Hematopoietic multipotent progenitor cell treated with erythropoietin and hydrocortisone succinate and interleukin-3 and kit ligand, for 17 days (in vitro differentiated cells): ENCODE measurements around the gene AATF.

Experiments
- DNase-seq: peaks from one replicate; pipeline ENCODE4 v3.0.0-alpha.2; 2015; ENCODE audit warnings: low spot score

Gene AATF, protein sequence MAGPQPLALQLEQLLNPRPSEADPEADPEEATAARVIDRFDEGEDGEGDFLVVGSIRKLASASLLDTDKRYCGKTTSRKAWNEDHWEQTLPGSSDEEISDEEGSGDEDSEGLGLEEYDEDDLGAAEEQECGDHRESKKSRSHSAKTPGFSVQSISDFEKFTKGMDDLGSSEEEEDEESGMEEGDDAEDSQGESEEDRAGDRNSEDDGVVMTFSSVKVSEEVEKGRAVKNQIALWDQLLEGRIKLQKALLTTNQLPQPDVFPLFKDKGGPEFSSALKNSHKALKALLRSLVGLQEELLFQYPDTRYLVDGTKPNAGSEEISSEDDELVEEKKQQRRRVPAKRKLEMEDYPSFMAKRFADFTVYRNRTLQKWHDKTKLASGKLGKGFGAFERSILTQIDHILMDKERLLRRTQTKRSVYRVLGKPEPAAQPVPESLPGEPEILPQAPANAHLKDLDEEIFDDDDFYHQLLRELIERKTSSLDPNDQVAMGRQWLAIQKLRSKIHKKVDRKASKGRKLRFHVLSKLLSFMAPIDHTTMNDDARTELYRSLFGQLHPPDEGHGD

GRCh38 chr17:36948717-36949460, at the start of gene AATF:
AATF (plus strand) TSS chr17:36948954; CDS start chr17:36949126, 172 bp downstream.
- DNase-seq, result peak; percentile 96

GRCh38 chr17:36899250-36900159, 49.2 kb upstream of the AATF start:
- no peak for DNase-seq

- no peak for DNase-seq
Observed at GRCh38 chr17:36900160-36900512, 48.6 kb upstream of the AATF start.

DNA sequence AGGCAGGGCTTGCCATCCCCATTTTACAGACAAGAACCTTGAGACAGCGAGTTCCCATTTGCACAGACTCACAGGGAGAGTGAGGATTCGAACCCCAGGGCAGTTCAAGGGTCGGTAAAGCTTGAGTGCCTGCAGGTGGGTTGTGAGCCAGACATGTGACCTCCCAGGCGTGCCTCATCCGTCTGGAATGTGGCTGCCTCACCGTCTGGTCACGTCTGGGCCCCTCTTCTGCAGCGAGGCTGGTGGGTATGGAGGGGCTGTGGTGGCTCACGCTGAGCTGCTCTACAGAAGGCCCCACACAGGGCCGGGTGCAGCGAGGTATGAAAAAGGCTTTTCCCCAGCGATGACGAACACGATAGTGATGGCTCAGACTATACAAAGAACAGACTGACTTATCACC, 47.2 kb upstream of the AATF start:
- DNase-seq, result no peak

GRCh38 chr17:36907407-36907806, 41.3 kb upstream of the AATF start:
- no peak for DNase-seq

- no peak for DNase-seq
Observed at GRCh38 chr17:36910513-36910912, 38.2 kb upstream of the AATF start.

GRCh38 chr17:36911001-36911400, 37.8 kb upstream of the AATF start:
- no peak for DNase-seq

DNA sequence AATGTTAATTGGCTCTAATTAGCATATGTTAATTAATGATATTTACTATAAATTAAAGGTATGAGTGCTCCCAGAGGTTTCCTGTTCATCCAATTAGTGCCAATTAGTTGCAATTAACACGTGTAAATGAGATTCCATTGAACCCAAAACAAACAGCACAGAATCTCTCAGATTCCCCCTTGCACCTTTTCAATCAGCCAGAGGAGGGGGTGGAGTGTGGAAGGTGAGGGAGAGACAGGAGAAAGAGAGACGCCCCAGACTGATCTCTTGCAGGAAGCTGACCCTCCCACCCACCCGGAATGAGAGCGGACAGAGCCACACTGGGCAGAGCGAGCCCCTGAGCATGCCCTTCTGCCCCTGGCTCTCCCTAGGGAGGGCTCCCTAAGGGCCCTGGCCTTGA, 35.6 kb upstream of the AATF start:
- DNase-seq, result no peak

DNA sequence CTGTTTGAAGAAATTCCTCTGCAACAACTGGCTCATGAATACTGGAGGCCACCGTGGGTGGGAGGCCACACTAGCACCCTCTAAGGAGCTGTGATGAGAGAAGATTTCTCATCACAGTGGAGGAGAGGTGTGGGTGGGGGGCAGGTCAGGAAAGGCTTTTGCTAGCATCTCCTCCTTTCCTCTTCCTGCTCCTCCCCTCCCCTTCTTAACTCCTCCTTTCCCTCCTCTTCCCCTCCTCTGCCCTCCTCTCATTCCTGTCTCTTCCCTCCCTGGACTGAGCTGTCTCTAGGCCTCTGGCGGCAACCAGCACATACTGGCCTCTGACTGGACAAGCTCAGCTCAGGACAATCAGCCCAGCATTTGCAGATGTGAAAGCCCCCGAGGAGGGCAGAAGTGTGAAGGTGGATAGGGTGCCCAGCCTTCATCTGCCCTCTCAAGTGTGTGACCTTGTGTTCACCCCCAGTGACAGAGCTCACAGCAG, 30.5 kb upstream of the AATF start:
- DNase-seq, result no peak

- DNase-seq, result no peak
Observed at GRCh38 chr17:36919407-36919968, 29.3 kb upstream of the AATF start.

DNA sequence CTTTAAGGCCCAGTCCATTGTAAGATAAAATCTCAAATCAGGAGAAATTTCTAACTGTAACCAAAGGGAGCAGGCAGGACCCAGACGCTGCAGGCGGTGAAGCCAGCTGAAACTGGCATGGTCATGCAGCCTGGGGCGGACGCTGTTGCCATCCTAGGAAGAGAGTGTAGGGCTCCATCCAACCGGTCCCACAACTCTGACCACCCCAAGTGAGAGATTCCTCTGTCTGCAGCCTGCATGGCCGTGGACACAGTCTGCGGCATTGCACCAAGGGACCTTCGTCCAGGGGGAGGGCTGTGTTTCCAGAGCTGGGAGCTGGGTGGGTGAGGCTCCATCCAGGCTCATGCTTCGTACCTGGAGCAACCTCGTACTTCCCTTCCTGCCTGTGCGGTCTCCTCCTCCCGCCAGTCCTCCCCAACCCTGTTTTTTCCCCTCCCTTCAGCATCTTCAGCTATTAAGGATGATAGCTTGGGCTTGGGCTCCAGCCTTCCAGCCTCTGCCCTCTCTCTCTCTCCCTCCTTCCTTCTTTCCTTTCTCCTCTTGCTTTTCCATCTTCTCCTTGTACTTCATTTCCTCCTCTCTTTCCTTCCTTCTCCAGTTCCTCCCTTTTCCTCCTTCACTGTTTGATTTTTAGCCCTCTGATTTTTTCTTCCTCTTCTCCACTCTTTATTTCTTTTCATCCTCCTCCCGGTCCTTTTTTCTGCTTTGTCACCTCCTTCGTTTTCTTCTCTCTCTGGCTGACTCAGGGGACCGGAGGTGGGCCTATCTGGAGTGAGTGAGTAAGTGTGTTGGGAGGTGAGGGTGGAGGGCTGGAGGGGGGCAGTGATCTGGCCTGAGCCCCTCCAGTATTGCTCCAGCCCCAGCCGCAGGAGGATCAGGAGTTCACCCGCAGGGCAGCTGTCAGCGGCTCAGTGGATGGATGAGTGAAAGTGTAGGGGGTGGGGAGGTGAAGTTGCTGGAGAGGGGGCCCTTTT, 28.4 kb upstream of the AATF start:
- no peak for DNase-seq

GRCh38 chr17:36921095-36921851, 27.5 kb upstream of the AATF start:
- no peak for DNase-seq

DNA sequence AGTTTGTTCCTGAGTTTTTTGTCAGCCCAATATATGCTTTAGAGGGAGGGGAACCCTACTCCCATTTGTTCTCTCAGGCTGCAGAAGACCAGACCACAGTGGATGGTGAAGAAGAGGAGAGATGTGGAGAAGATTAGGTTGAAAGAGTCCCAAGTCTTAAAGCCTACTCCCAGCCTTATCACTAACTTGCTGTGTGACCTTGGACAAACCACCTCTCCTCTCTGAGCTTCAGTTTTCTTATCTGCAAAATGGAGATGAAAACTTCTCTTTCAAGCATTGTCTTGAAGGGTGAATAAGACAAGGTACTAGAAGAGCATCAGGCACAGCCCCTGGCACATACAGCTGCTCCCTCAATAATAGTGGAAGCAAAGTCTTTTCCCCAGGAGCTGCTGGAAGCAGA, 26.6 kb upstream of the AATF start:
- no peak for DNase-seq

GRCh38 chr17:36923814-36924221, 24.9 kb upstream of the AATF start:
- DNase-seq, result no peak

DNA sequence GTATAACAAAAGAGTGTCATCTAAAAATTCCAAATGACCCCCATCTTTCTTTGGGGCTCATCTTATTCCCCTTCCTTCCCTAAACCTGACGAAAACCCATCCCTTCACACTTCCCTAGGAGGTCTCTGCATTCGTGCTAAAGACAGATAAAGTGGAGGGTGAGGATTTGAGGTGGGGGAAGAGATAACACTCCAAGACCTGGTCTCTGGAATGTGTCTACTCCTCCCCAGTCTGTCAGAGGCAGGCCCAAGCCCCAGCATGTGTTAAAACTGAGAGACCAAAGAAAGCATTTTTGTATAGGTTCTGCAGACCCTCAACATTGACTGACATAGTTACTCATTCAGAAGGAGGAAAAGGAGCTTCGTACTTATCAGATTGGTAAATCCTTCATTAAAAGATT, 22.5 kb upstream of the AATF start:
- no peak for DNase-seq

DNA sequence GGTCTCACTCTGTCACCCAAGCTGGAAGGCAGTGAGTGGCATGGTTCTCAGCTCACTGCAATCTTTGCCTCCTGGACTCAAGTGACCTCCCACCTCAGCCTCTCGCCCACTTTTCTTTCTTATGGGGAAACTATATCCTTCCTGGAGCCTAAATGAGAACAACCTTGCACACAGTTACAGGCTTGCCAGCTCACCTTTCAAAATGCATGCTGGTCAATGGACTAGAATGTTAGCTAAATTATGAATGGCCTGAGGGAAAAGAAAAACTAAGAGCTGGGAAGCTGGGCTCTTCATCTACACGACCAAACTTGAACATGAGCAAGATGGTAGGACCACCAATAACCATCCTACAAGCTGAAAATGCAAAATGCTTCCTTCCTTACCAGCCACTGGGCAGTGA, 22.1 kb upstream of the AATF start:
- DNase-seq, result no peak

DNA sequence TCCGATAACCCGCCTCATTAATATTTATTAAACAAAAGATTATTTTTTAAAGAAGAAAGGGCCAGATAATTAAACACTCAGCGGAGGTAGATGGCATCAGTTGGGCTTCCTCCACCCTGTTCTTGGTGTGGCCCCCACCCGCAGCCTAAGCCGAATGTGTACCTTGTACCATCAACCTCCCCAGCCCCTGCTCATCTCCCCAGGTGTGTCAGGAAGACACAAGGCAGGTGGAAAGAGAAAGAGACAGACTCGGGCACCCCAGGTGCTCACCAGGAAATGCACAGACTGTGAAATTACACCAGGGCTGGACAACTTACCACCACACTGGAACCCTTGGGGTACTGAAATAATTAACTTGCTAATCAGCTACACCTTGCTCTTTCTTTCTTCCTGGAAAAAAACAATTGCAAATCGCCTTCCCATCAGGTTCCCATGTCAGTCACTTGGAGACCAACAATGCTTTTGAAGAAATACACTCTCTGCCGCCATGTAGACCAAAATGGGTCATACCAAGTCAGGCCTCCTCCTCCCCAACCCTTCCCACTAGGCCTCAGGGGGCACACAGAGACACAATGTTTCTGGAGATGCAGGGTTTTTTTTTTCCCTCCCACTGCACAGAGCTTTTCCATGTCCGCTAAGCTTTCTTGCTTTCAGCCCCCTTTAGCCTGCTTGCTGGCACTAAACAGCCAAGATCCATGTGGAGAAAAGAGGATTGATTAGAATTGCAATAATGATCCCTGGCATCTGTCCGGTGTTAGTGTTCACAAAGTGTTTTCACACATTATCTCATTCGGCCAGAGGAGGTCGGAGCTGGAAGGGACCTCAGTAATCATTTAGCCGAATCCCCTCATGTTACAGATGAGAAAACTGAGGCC, 20.0 kb upstream of the AATF start:
- DNase-seq, result no peak

GRCh38 chr17:36929851-36930582, 18.7 kb upstream of the AATF start:
- DNase-seq, result no peak
